NCI-H146 treated with DMSO at 0.1 percent for 48 hours (cell line): Measurements from ENCODE around the gene HTT-AS.
A peak's percentile ranks its signal among the peaks of the same experiment; 100 is the strongest.

Experiments used
- DNase-seq: peaks from one replicate; lab custom pipeline; 2025; ENCODE audit not compliant: unreplicated experiment; lab: John Stamatoyannopoulos, UW

Gene HTT-AS

GRCh38 chr4:3087115-3087797, 12.9 kb upstream of the HTT-AS start:
- no peak for DNase-seq

GRCh38 chr4:3085948-3086670, 11.8 kb upstream of the HTT-AS start:
- no peak for DNase-seq

GRCh38 chr4:3083732-3084131, 9.4 kb upstream of the HTT-AS start:
- no peak for DNase-seq

GRCh38 chr4:3082925-3083515, 8.7 kb upstream of the HTT-AS start:
- DNase-seq, result no peak

GRCh38 chr4:3079694-3080123, 5.4 kb upstream of the HTT-AS start:
- DNase-seq, result no peak

- DNase-seq, result no peak
Measured at GRCh38 chr4:3077796-3078195, 3.5 kb upstream of the HTT-AS start.

- DNase-seq, result no peak
Measured at GRCh38 chr4:3075652-3075981, 1.3 kb upstream of the HTT-AS start.

GRCh38 chr4:3074846-3075651, 711 bp upstream of the HTT-AS start:
- peak; percentile 63 for DNase-seq

GRCh38 chr4:3073158-3074077, 920 bp downstream of the HTT-AS start:
- DNase-seq, result peak; percentile 19

GRCh38 chr4:3071811-3072210, 2.5 kb downstream of the HTT-AS start:
- no peak for DNase-seq

- peak; percentile 12 for DNase-seq
Measured at GRCh38 chr4:3070709-3071500, 3.4 kb downstream of the HTT-AS start.

GRCh38 chr4:3069661-3070199, 4.6 kb downstream of the HTT-AS start:
- DNase-seq, result no peak

- DNase-seq, result no peak
Measured at GRCh38 chr4:3067473-3068001, 6.8 kb downstream of the HTT-AS start.

- DNase-seq, result no peak
Measured at GRCh38 chr4:3066836-3067400, 7.4 kb downstream of the HTT-AS start.

- DNase-seq, result no peak
Measured at GRCh38 chr4:3065551-3065950, 8.8 kb downstream of the HTT-AS start.

- DNase-seq, result no peak
Measured at GRCh38 chr4:3062471-3062870, 11.9 kb downstream of the HTT-AS start.

- no peak for DNase-seq
Measured at GRCh38 chr4:3060946-3061345, 13.4 kb downstream of the HTT-AS start.

- no peak for DNase-seq
Measured at GRCh38 chr4:3059943-3060342, 14.4 kb downstream of the HTT-AS start.
